Peyer's patch (tissue), 4 donors: ENCODE results near the gene TBXT.

Experiments used
- CTCF ChIP-seq, 6 experiments: fragments of 450-650 bp in 4 of 6; fragments of 200-600 bp in 2 of 6; sonication (generic) in 1 of 6; IDR thresholded peaks; one replicate each; pipeline ENCODE4 v1.5.1; 2017 to 2019; ENCODE audit warnings: antibody characterized with exemption in 6 of 6, mild to moderate bottlenecking in 3 of 6, moderate library complexity in 1 of 6
- POLR2A ChIP-seq, 2 donors: fragments of 450-650 bp; IDR thresholded peaks; one replicate each; pipeline ENCODE4 v1.5.1; 2017; ENCODE audit warnings: antibody characterized with exemption in 2 of 2, mild to moderate bottlenecking in 2 of 2, moderate library complexity in 2 of 2

- TF ChIP-seq CTCF (IDR thresholded peaks at IDR 0.05) (no peak), POLR2A (IDR thresholded peaks at IDR 0.05) (no peak)
Observed at GRCh38 chr6:166115609-166116008, 52.0 kb downstream of the TBXT start.
